Activated CD8-positive, alpha-beta memory T cell treated with anti-CD3 and anti-CD28 coated beads, Interleukin-2, amount 50 U/mL, for 48 hours (primary cell): Measurements from ENCODE around the gene RCBTB1.

Experiments used
- DNase-seq: peaks from one replicate; pipeline ENCODE4 v3.0.0-alpha.2; 2020

The RCBTB1 gene

GRCh38 chr13:49502954-49503353, 82.4 kb downstream of the RCBTB1 start:
- no peak for DNase-seq

GRCh38 chr13:49499889-49500660, 85.3 kb downstream of the RCBTB1 start:
- DNase-seq, result peak; percentile 55

GRCh38 chr13:49498206-49498605, 87.2 kb downstream of the RCBTB1 start:
- DNase-seq, result no peak

- DNase-seq, result peak; percentile 61
Measured at GRCh38 chr13:49497272-49497671, 88.1 kb downstream of the RCBTB1 start.

GRCh38 chr13:49496837-49497236, 88.5 kb downstream of the RCBTB1 start:
- peak; percentile 65 for DNase-seq

GRCh38 chr13:49495783-49496762, 89.3 kb downstream of the RCBTB1 start, which contains the start of gene PHF11:
Gene PHF11, plus strand, starts transcription at chr13:49495953. Its CDS starts 49 bp downstream, at chr13:49496002.
- peak; percentile 91 for DNase-seq

GRCh38 chr13:49494645-49495044, 90.7 kb downstream of the RCBTB1 start:
- DNase-seq, result no peak

- DNase-seq, result no peak
Measured at GRCh38 chr13:49488563-49488962, 96.8 kb downstream of the RCBTB1 start.
